Measurements from ENCODE around the gene KSR1. TPM values are rescaled to one million over a fixed set of nuclear protein-coding genes. Genes with fewer than 3 reads are reported as not detected.

Gene KSR1
- total and polyA plus RNA-seq, 10 of the 15 experiments (the other 5 are each of a cell fraction or from before 2014, with no cell fraction given) = 0.97 to 66.6 (median 22.9) TPM

GRCh38 chr17:27630607-27631410 lies 174.6 kb downstream of the KSR1 start, which contains the start of gene LGALS9:
Gene LGALS9, plus strand, starts transcription at chr17:27631188. Its CDS starts 78 bp downstream, at chr17:27631266.
- Histone ChIP-seq H3K9ac (ENCODE audit: control insufficient read depth, insufficient read depth, low read length) (peak within 1 kb of the TSS; percentile 89), H3K27ac (ENCODE audit: control insufficient read depth, insufficient read depth) (peak within 1 kb of the TSS; percentile 89), H3K27me3 (replicated peaks in 1 of 2; ENCODE audit: control insufficient read depth in 2 of 2, insufficient read depth in 2 of 2, low read length in 1 of 2) (no peaks in the 10 kb centered on the region), H3K4me2 (ENCODE audit: control insufficient read depth, insufficient read depth) (peak within 1 kb of the TSS; percentile 96), H3K4me3 (peak within 1 kb of the TSS; percentile 78), H3K9me3 (replicated peaks; ENCODE audit: control insufficient read depth, insufficient read depth, low read length) (no peaks in the 10 kb centered on the region), H4K20me1 (ENCODE audit: control insufficient read depth, insufficient read depth) (no peaks in the 10 kb centered on the region), H3K4me1 (ENCODE audit: control insufficient read depth, insufficient read depth, low read length) (peaks cover 11% of the 10 kb centered on the region), H2AFZ (ENCODE audit: control insufficient read depth, low read depth, low read length) (peak within 1 kb of the TSS; percentile 43), H3K79me2 (ENCODE audit: control insufficient read depth, insufficient read depth, low read length) (peaks cover 49% of the 10 kb centered on the region), H3K36me3 (ENCODE audit: control insufficient read depth in 2 of 2, insufficient read depth in 2 of 2, low read length in 1 of 2) (no peaks in the 10 kb centered on the region; a peak in 2 of 4 replicates)
- POLR2A ChIA-PET = no interaction called here
- peak; percentile 80 for FAIRE-seq
- WGBS (ENCODE audit: insufficient coverage, insufficient replicate concordance, low lambda C conversion rate, missing lambda C conversion rate) = 39% methylated on average over 10 of the region's 10 CpGs
- no TSS peak for BruUV-seq (replicated peaks)
- CTCF ChIA-PET = interaction anchor here (1.3 to 6.7 kb wide), 7 partner anchors 10 to 276 kb away, joined by 3 to 59 read pairs (median 5); no protein-coding TSS in a partner anchor
- intact Hi-C loops (cut with micrococcal nuclease; ENCODE audit: unreplicated experiment) = no loop called here
- SMC1A ChIA-PET (ENCODE audit: uncharacterized antibody, unreplicated experiment) = interaction anchor here (1.5 kb wide), 1 partner anchor 10 kb away, joined by 3 read pairs; no protein-coding TSS in a partner anchor
- in situ Hi-C loops (cut with MboI) = loop anchor here (10.0 kb wide), 1 partner anchor 276 kb away; no protein-coding TSS in a partner anchor
- ATAC-seq = peak; percentile 83
- peak; percentile 53 for DNase-seq (ENCODE audit: low read depth, low spot score)
- RAD21 ChIA-PET (ENCODE audit: unreplicated experiment) = interaction anchor here (0.6 to 1.2 kb wide), 4 partner anchors 27 to 136 kb away, joined by 3 to 6 read pairs (median 3); no protein-coding TSS in a partner anchor
- TF ChIP-seq BHLHE40 (IDR thresholded peaks at IDR 0.05; ENCODE audit: borderline replicate concordance in 1 of 2, low read depth in 2 of 2, low read length in 1 of 2) = no peak
- no peak for TF ChIP-seq KAT2A (conservative IDR thresholded peaks at IDR 0.05; ENCODE audit: control insufficient read depth, low read depth, low read length)
- TF ChIP-seq POLR2A (IDR thresholded peaks at IDR 0.05; ENCODE audit: low read depth, low read length) = peak; percentile 79
- TF ChIP-seq CBFB (IDR thresholded peaks at IDR 0.05; ENCODE audit: low read depth) = peak; percentile 57; the same call in 1 of the 2 replicates
- TF ChIP-seq RAD51 (IDR thresholded peaks at IDR 0.05) = no peak
- TF ChIP-seq IKZF2 (IDR thresholded peaks at IDR 0.05) = no peak
- 0 out of 2 replicates have a peak, but pooled peaks have one; percentile 21 for TF ChIP-seq PML (IDR thresholded peaks at IDR 0.05; ENCODE audit: low read length)
- TF ChIP-seq ZNF687 (IDR thresholded peaks at IDR 0.05) = no peak
- TF ChIP-seq POU2F2 (IDR thresholded peaks at IDR 0.05; ENCODE audit: borderline replicate concordance, low read depth, low read length) = peak; percentile 18; the same call in 1 of the 3 replicates
- TF ChIP-seq, protein P1, sequence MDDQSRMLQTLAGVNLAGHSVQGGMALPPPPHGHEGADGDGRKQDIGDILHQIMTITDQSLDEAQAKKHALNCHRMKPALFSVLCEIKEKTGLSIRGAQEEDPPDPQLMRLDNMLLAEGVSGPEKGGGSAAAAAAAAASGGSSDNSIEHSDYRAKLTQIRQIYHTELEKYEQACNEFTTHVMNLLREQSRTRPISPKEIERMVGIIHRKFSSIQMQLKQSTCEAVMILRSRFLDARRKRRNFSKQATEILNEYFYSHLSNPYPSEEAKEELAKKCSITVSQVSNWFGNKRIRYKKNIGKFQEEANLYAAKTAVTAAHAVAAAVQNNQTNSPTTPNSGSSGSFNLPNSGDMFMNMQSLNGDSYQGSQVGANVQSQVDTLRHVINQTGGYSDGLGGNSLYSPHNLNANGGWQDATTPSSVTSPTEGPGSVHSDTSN (IDR thresholded peaks at IDR 0.05; ENCODE audit: insufficient replicate concordance, low read depth, low read length) = no peak
- TF ChIP-seq ZBTB33 (IDR thresholded peaks at IDR 0.05) = no peak
- peak; percentile 62 for TF ChIP-seq POLR2AphosphoS5 (IDR thresholded peaks at IDR 0.05; ENCODE audit: low read length)
- no peak for TF ChIP-seq HDAC2 (IDR thresholded peaks at IDR 0.05)
- TF ChIP-seq TAF1 (IDR thresholded peaks at IDR 0.05; ENCODE audit: borderline replicate concordance, low read depth, low read length) = peak; percentile 67
- no peak for TF ChIP-seq ESRRA (IDR thresholded peaks at IDR 0.05; ENCODE audit: low read length)
- no peak for TF ChIP-seq SREBF2 (IDR thresholded peaks at IDR 0.05; ENCODE audit: low read length)
- TF ChIP-seq NBN (IDR thresholded peaks at IDR 0.05) = 0 out of 2 replicates have a peak, but pooled peaks have one; percentile 13
- TF ChIP-seq GATAD2B (conservative IDR thresholded peaks at IDR 0.05; ENCODE audit: low read depth) = no peak

Data from GM12878 (cell line).